ENCODE data around the gene DCAF12. TPM values are rescaled to one million over a fixed set of nuclear protein-coding genes. Genes with fewer than 3 reads are reported as not detected.
A peak's percentile ranks its signal among the peaks of the same experiment; 100 is the strongest.

The DCAF12 gene
- total and polyA plus RNA-seq, 2 of the 13 experiments (the other 11 are each of a cell fraction or from before 2014, with no cell fraction given), result 26.8 to 37.4 TPM

- no peak for TF ChIP-seq NR2F6 (IDR thresholded peaks at IDR 0.05)
- peak; percentile 7; the same call in 1 of the 2 replicates for TF ChIP-seq NR2F6 (CRISPR knock-in tag; IDR thresholded peaks at IDR 0.05)
- TF ChIP-seq RFX5 (IDR thresholded peaks at IDR 0.05; ENCODE audit: low read depth, low read length), result no peak
- no peak for TF ChIP-seq ZFP62 (CRISPR knock-in tag; IDR thresholded peaks at IDR 0.05)
- TF ChIP-seq ZBTB46 (CRISPR knock-in tag; IDR thresholded peaks at IDR 0.05; ENCODE audit: borderline replicate concordance), result no peak
- TF ChIP-seq KDM4B (CRISPR knock-in tag; IDR thresholded peaks at IDR 0.05), result 0 out of 2 replicates have a peak, but pooled peaks have one; percentile 11
- no peak for TF ChIP-seq ZNF383 (CRISPR knock-in tag; IDR thresholded peaks at IDR 0.05; ENCODE audit: borderline replicate concordance)
- TF ChIP-seq CEBPB (IDR thresholded peaks at IDR 0.05; ENCODE audit: borderline replicate concordance, low read depth, low read length), result no peak
- TF ChIP-seq KLF6 (CRISPR knock-in tag; IDR thresholded peaks at IDR 0.05), result peak; percentile 85; the same call in 1 of the 2 replicates
- TF ChIP-seq ZNF142 (CRISPR knock-in tag; IDR thresholded peaks at IDR 0.05), result 0 out of 2 replicates have a peak, but pooled peaks have one; percentile 36
- no peak; the same call in 1 of the 2 replicates for TF ChIP-seq ZNF569 (CRISPR knock-in tag; IDR thresholded peaks at IDR 0.05; ENCODE audit: borderline replicate concordance)
- TF ChIP-seq ZNF326 (CRISPR knock-in tag; IDR thresholded peaks at IDR 0.05; ENCODE audit: borderline replicate concordance), result no peak
- TF ChIP-seq NRL (CRISPR knock-in tag; IDR thresholded peaks at IDR 0.05; ENCODE audit: borderline replicate concordance), result peak; percentile 75; the same call in 1 of the 2 replicates
- no peak for TF ChIP-seq RNF219 (CRISPR knock-in tag; IDR thresholded peaks at IDR 0.05)
- no peak for TF ChIP-seq KAT2B (IDR thresholded peaks at IDR 0.05; ENCODE audit: borderline replicate concordance, low read depth, low read length)
- no peak for TF ChIP-seq ZC3H4 (CRISPR knock-in tag; IDR thresholded peaks at IDR 0.05; ENCODE audit: borderline replicate concordance)
- no peak; the same call in 1 of the 2 replicates for TF ChIP-seq SATB2 (CRISPR knock-in tag; IDR thresholded peaks at IDR 0.05)
- TF ChIP-seq, protein P1, sequence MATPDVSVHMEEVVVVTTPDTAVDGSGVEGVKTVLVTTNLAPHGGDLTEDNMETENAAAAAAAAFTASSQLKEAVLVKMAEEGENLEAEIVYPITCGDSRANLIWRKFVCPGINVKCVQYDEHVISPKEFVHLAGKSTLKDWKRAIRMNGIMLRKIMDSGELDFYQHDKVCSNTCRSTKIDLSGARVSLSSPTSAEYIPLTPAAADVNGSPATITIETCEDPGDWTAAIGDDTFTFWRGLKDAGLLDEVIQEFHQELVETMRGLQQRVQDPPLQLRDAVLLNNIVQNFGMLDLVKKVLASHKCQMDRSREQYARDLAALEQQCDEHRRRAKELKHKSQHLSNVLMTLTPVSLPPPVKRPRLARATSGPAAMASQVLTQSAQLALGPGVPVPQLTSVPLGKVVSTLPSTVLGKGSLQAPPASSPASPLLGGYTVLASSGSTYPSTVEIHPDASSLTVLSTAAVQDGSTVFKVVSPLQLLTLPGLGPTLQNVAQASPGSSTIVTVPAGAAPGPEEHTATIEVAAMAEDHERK (CRISPR knock-in tag; IDR thresholded peaks at IDR 0.05; ENCODE audit: low read depth), result no peak
These were observed at the start of gene DCAF12 (continued) for GRCh38 chr9:34126207-34127034.
